Breast epithelium (tissue), 3 donors: ENCODE measurements around the gene CDH13.

Experiments used
- POLR2A ChIP-seq: fragments of 450-650 bp; IDR thresholded peaks from one replicate; pipeline ENCODE4 v1.6.1; 2016; ENCODE audit warnings: antibody characterized with exemption, mild to moderate bottlenecking, moderate library complexity
- POLR2AphosphoS5 ChIP-seq, 3 donors: sonication (generic); formaldehyde crosslinking; IDR thresholded peaks; one replicate each; pipeline ENCODE4 v1.6.1; 2017; ENCODE audit warnings: antibody characterized with exemption in 3 of 3

DNA sequence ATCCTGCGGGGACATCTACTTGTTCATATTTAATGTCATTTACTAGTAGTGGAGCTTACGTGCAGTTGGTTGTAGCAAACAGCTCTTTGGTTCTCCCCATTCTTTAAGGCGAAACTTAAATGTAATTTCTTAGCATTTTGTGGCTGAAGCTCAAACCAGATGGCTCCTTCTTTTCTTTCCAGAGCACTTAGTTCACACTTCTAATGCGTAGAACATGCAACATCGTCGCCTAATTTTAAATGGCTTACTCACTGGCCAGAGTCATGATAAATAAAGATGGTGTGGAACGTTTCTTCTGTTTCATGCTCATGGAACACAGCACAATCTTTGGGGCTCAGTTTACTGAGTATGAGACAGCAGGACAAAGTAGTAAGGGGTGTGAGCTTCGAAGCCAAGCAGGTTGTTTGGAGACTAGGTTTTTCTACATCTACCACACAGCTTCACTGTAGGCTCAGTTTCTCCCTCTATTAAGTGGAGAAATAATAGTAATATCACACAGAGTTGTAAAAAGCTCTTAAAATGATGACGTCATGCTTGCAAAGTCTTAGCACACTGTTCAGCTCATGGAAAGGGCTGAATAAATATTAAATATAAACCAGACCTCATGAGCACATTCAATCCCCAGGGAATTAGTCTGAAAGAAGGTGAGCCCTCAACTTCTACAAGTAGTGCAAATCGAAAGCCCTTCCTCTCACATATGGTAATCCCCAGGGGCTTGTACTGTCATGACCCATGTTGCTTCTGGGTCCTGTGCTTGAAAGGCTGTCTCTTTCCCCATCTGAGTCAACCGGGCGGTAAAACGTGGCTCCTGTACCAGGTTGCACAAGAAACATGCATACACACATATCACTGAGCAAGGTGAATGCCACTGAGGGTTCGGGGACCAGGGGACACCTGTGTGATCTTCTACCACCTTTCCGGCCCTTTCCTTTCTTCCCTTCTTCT is 384.3 kb downstream of the CDH13 start:
- TF ChIP-seq POLR2A (no peak), POLR2AphosphoS5 (IDR thresholded peaks at IDR 0.05) (no peak)
